Activated naive CD4-positive, alpha-beta T cell treated with anti-CD3 and anti-CD28 coated beads, Interleukin-2, amount 10 ng/mL, durations not matched to agents 7 days and 5 days (primary cell): ENCODE data around the gene MAD2L1BP.

ENCODE experiments used
- CTCF ChIA-PET: fragments of 350-600 bp; sonication (Branson Sonifier 250); formaldehyde crosslinking; loops from one replicate; lab custom pipeline; 2021; ENCODE audit warnings: antibody characterized with exemption; lab: Charles Lee
- DNase-seq: peaks from one replicate; pipeline ENCODE4 v3.0.0-alpha.2; 2020
- H3K27ac Mint-ChIP-seq: one replicate; pipeline ENCODE4 v1.8.0; 2021; ENCODE audit warnings: mild to moderate bottlenecking, moderate library complexity, mixed read lengths
- H3K27me3 Mint-ChIP-seq: one replicate; pipeline ENCODE4 v1.8.0; 2021; ENCODE audit warnings: mild to moderate bottlenecking, mixed read lengths
- H3K36me3 Mint-ChIP-seq: one replicate; pipeline ENCODE4 v1.8.0; 2021; ENCODE audit warnings: mixed read lengths
- H3K4me1 Mint-ChIP-seq: one replicate; pipeline ENCODE4 v1.8.0; 2021; ENCODE audit warnings: mixed read lengths
- H3K4me3 Mint-ChIP-seq: one replicate; pipeline ENCODE4 v1.8.0; 2021; ENCODE audit warnings: mild to moderate bottlenecking, moderate library complexity, mixed read lengths
- H3K9me3 Mint-ChIP-seq: one replicate; pipeline ENCODE4 v1.8.0; 2021; ENCODE audit warnings: mixed read lengths

Gene MAD2L1BP

DNA sequence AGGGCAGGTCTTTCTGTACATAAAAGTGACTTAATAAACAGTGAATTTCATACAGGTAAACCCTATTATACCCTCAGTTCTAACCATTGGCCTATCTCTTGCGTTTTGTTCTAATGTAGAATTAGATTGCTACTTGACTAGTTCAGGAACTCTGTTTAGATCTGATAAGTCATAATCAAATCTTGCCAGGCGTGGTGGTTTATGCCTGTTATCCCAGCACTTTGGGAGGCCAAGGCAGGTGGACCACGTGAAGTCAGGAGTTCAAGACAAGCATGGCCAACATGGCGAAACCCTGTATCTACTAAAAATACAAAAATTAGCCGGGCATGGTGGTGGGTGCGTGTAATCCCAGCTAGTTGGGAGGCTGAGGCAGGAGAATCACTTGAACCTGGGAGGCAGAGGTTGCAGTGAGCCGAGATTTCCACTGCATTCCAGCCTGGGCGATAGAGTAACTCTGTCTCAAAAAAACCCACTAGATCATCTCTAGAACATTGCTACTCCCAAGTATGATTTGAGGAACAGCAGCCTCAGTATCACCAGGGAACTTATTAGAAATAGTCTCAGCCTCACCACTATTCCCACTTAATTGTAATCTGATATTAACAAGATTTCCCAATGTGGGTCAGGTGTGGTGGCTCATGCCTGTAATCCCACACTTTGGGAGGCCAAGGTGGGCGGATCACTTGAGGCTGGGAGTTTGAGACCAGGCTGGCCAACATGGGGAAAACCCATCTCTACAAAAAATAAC is 18.7 kb upstream of the MAD2L1BP start:
- CTCF ChIA-PET = no interaction called here
- Mint-ChIP-seq H3K9me3 (no peaks in the 10 kb centered on the region), H3K36me3 (peaks cover 47% of the 10 kb centered on the region), H3K4me3 (no peak overlapping the region), H3K27me3 (no peaks in the 10 kb centered on the region), H3K4me1 (no peaks in the 10 kb centered on the region), H3K27ac (no peak overlapping the region)
- no peak for DNase-seq

DNA sequence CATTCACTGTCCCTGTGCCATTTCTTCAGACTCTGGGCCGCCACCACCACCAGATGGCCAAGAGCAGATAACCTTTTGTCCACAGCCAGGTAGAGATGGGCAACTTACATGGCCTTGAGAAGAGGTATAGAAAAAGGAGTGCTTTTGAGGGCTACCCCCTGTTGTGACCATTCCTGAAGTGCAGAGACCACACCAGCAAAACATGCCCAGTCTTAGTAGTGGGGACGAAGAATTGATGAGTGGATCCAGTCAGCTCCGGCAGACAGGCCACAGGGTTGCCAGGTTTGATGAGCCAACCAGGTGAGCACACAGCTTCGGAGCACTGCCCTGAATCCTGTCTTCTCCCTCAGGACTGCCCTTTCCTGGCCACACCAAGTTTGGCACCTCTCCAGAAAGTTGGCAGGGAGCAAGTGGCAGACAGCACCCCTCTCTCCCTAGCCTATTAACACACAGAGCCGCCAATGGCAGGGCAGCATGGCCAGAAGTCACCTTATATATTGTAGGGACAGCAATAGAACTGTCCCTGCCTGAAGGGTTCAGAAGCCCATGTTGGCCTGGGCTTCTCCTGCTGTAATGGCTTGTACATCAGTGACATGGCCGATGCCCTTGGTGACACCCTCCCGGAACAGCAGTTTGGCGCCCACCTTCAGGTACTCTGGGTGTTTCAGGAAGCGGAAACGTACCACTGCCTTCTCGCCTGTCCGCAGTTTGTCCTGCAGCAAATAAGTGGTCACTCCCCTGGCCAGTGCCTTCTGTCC is 14.4 kb upstream of the MAD2L1BP start:
- Mint-ChIP-seq H3K36me3 (peaks cover 61% of the 10 kb centered on the region), H3K4me1 (peaks cover 6% of the 10 kb centered on the region), H3K9me3 (no peaks in the 10 kb centered on the region), H3K4me3 (no peak overlapping the region), H3K27ac (peak overlapping the region; percentile 74), H3K27me3 (no peaks in the 10 kb centered on the region)
- CTCF ChIA-PET = interaction anchor here (1.6 to 1.9 kb wide), 2 partner anchors 13 to 153 kb away, joined by 5 to 6 read pairs; no protein-coding TSS in a partner anchor
- DNase-seq = no peak

DNA sequence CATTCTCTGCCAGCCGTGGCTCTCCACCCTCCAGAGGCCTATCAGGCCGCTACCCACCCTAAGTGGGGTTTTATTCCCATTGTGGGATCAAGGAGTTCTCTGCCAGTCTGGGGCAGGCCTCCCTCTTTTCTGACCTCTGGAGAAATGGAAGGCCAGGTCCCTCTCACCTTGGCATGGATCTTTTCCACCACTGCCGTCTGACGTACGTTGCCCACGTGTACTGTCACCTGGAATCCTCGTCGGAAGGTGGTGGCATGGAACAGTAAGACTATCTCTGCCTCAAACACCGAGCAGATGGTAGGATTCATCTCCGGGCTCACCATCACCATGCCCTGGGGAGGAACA is 13.8 kb upstream of the MAD2L1BP start:
- no peak for DNase-seq
- no peak overlapping the region for H3K4me3 Mint-ChIP-seq
- H3K9me3 Mint-ChIP-seq = no peaks in the 10 kb centered on the region
- CTCF ChIA-PET = interaction anchor here (1.6 kb wide), 1 partner anchor 13 kb away, joined by 6 read pairs; no protein-coding TSS in a partner anchor
- no peak overlapping the region for H3K27ac Mint-ChIP-seq
- peaks cover 61% of the 10 kb centered on the region for H3K36me3 Mint-ChIP-seq
- H3K4me1 Mint-ChIP-seq = peaks cover 12% of the 10 kb centered on the region
- no peaks in the 10 kb centered on the region for H3K27me3 Mint-ChIP-seq

- Mint-ChIP-seq H3K27ac (no peak overlapping the region), H3K4me3 (no peak overlapping the region), H3K36me3 (peaks cover 62% of the 10 kb centered on the region), H3K4me1 (peaks cover 19% of the 10 kb centered on the region), H3K27me3 (no peaks in the 10 kb centered on the region), H3K9me3 (no peaks in the 10 kb centered on the region)
- CTCF ChIA-PET = interaction anchor here (1.6 kb wide), 1 partner anchor 14 kb away, joined by 6 read pairs; no protein-coding TSS in a partner anchor
- no peak for DNase-seq
These were observed 13.1 kb upstream of the MAD2L1BP start for GRCh38 chr6:43622541-43622940.

- no peak for DNase-seq
- H3K4me1 Mint-ChIP-seq = peaks cover 31% of the 10 kb centered on the region
- H3K27me3 Mint-ChIP-seq = no peaks in the 10 kb centered on the region
- H3K27ac Mint-ChIP-seq = no peak overlapping the region
- H3K36me3 Mint-ChIP-seq = peaks cover 68% of the 10 kb centered on the region
- CTCF ChIA-PET = interaction anchor here (0.8 kb wide), 1 partner anchor 18 kb away, joined by 3 read pairs; no protein-coding TSS in a partner anchor
- H3K9me3 Mint-ChIP-seq = no peaks in the 10 kb centered on the region
- no peak overlapping the region for H3K4me3 Mint-ChIP-seq
These were observed 11.5 kb upstream of the MAD2L1BP start for GRCh38 chr6:43623880-43624785.

GRCh38 chr6:43624786-43625288 is 10.8 kb upstream of the MAD2L1BP start:
- H3K27ac Mint-ChIP-seq = no peak overlapping the region
- H3K4me3 Mint-ChIP-seq = no peak overlapping the region
- no peaks in the 10 kb centered on the region for H3K9me3 Mint-ChIP-seq
- CTCF ChIA-PET = interaction anchor here (0.8 kb wide), 1 partner anchor 17 kb away, joined by 3 read pairs; no protein-coding TSS in a partner anchor
- peaks cover 35% of the 10 kb centered on the region for H3K4me1 Mint-ChIP-seq
- H3K27me3 Mint-ChIP-seq = no peaks in the 10 kb centered on the region
- no peak for DNase-seq
- peaks cover 66% of the 10 kb centered on the region for H3K36me3 Mint-ChIP-seq

DNA sequence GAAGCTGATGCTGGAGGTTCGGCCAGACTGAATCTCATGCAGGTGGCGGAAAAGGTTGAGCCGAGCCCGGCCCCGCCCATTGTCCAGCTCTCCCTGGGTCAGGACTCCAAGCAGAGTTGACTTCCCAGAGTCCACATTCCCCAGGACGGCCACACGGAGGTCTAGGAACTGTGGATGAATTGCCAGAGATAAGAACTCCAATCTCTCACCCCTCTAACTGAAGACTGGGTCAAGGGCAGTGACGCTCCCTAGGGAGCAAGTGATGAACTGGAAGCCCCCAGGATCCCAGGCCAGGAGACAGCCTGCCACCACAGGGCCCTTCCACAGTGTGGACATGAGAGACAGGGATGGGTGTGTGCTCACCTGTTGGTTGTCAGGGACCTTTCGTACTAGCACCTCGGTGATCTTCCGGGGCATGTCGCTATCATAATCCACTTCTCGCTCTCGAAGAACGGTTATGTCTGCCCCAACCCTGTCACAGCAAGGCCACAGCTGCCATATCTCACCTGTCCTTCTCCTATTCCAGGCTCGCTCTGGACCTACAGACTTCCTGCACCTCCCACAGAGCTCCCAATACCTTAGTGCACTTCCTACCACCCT is 10.1 kb upstream of the MAD2L1BP start:
- H3K9me3 Mint-ChIP-seq = no peaks in the 10 kb centered on the region
- DNase-seq = no peak
- H3K27me3 Mint-ChIP-seq = no peaks in the 10 kb centered on the region
- peaks cover 41% of the 10 kb centered on the region for H3K4me1 Mint-ChIP-seq
- no peak overlapping the region for H3K4me3 Mint-ChIP-seq
- CTCF ChIA-PET = no interaction called here
- peaks cover 67% of the 10 kb centered on the region for H3K36me3 Mint-ChIP-seq
- no peak overlapping the region for H3K27ac Mint-ChIP-seq

- Mint-ChIP-seq H3K4me1 (peaks cover 45% of the 10 kb centered on the region), H3K27ac (peak overlapping the region; percentile 61), H3K4me3 (peak overlapping the region; percentile 99), H3K27me3 (no peaks in the 10 kb centered on the region), H3K36me3 (peaks cover 52% of the 10 kb centered on the region), H3K9me3 (no peaks in the 10 kb centered on the region)
- CTCF ChIA-PET = interaction anchor here (1.8 kb wide), 1 partner anchor 19 kb away, joined by 9 read pairs; no protein-coding TSS in a partner anchor
- no peak for DNase-seq
These were observed 8.4 kb upstream of the MAD2L1BP start for GRCh38 chr6:43627008-43627825.

DNA sequence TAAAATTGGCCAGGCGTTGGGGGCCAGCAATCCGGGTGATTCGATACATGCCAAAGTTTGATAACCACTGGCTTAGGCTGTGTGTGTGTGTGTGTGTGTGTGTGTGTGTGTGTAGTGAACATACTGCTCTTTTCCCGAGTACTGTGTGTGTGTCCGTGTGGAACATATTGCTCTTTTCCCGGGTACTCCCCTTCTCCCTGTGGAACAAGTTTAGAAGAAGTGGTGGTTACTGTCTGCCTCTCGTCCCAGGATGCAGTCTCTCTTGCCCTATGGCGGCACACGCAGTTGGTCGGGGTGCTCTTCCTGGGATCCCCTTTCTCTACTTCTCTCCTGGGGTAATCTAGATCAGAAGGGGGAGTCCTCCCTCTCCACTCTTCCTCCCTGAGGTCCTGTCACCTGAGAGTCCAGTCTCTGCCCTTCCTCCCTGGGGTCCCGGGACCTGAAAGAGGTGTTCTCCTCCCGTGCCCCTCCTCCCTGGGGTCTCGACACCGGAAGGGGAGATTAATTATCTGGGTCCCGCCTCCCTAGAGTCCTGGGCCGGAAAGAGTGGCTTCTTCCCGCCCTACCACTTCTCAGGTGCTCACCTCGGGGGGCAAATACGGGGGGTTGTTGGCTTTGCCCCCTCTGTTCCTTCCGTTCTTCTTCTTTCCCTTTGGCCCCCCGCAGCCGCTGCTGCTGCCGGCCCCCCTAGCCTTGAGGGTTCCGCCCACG is 7.1 kb upstream of the MAD2L1BP start:
- peak; percentile 76 for DNase-seq
- H3K27ac Mint-ChIP-seq = peak overlapping the region; percentile 100
- H3K36me3 Mint-ChIP-seq = peaks cover 41% of the 10 kb centered on the region
- peak overlapping the region; percentile 99 for H3K4me3 Mint-ChIP-seq
- CTCF ChIA-PET = interaction anchor here (1.7 kb wide), 1 partner anchor 15 kb away, joined by 4 read pairs; no protein-coding TSS in a partner anchor
- H3K4me1 Mint-ChIP-seq = peaks cover 45% of the 10 kb centered on the region
- no peaks in the 10 kb centered on the region for H3K9me3 Mint-ChIP-seq
- no peaks in the 10 kb centered on the region for H3K27me3 Mint-ChIP-seq

- peaks cover 49% of the 10 kb centered on the region for H3K4me1 Mint-ChIP-seq
- CTCF ChIA-PET = interaction anchor here (1.0 to 2.4 kb wide), 7 partner anchors 9 to 450 kb away, joined by 3 to 9 read pairs (median 3); partner anchors contain the start of gene VEGFA
- H3K36me3 Mint-ChIP-seq = peaks cover 36% of the 10 kb centered on the region
- H3K9me3 Mint-ChIP-seq = no peaks in the 10 kb centered on the region
- peak within 1 kb of the TSS; percentile 100 for H3K27ac Mint-ChIP-seq
- peak within 1 kb of the TSS; percentile 99 for H3K4me3 Mint-ChIP-seq
- H3K27me3 Mint-ChIP-seq = no peaks in the 10 kb centered on the region
- peak; percentile 98 for DNase-seq
These were observed 6.5 kb upstream of the MAD2L1BP start, which contains the start of gene GTPBP2 for GRCh38 chr6:43629104-43629504. Gene GTPBP2 (minus strand): TSS chr6:43629264. CDS start chr6:43629162, 102 bp downstream.

DNA sequence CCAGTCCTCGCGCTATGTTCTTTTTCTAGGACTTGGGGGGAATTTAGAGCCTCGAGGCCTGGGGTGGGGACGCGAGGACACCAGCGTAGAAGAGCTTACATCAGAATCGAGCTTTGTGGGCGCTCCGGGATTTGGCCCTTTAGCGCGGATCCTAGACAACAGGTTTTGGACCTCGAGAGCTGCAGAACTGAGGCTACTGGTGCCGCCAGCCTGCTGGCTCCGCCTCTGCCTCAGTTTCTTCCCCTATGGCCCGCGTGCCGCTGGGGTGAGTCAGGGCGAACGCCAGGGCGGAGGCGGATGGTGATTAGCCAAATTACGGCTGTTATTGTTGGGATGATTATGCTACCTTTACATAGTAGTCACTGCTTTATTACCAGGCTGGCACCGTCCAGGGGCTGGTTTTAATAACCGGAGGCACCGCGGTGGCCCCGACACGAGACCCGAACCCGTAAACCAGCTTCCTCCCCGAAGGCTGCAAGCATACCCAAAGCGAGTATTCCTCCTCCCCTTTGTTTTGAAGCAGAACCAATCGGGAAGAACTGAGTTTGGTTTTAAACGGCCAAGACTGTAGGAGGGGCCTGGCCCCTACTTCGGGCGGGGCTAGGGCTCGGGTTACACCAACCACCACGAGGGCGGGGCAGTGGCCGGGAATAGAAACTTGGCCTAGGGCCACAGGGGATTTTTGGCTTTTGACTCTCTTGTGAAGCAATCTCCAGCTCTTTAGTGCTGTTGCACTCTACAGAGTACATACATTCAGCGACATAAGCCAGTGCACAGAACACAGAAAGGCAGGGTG is 5.9 kb upstream of the MAD2L1BP start:
- Mint-ChIP-seq H3K27ac (peak overlapping the region; percentile 100), H3K4me3 (peak overlapping the region; percentile 99), H3K27me3 (no peaks in the 10 kb centered on the region), H3K4me1 (peaks cover 50% of the 10 kb centered on the region), H3K36me3 (peaks cover 32% of the 10 kb centered on the region), H3K9me3 (no peaks in the 10 kb centered on the region)
- DNase-seq = peak; percentile 94
- CTCF ChIA-PET = interaction anchor here (1.0 to 2.4 kb wide), 8 partner anchors 10 to 449 kb away, joined by 3 to 9 read pairs (median 3); partner anchors contain the start of gene VEGFA
